ENCODE results near the gene SRGAP3. TPM values are rescaled to one million over a fixed set of nuclear protein-coding genes. Genes with fewer than 3 reads are reported as not detected.

Gene SRGAP3
- total RNA-seq, 1 experiment from 2014 or later: 7.6 TPM

- in situ Hi-C loops (cut with HindIII; ENCODE audit: low pct_unique_long_range_greater_than_20kb, low sequenced_read_pairs): no loop called here
- DNase-seq (ENCODE audit: low read depth): no peak
Observed at GRCh38 chr3:9167222-9167621, 82.2 kb downstream of the SRGAP3 start.

- in situ Hi-C loops (cut with HindIII; ENCODE audit: low pct_unique_long_range_greater_than_20kb, low sequenced_read_pairs): no loop called here
- DNase-seq (ENCODE audit: low read depth): no peak
Observed at GRCh38 chr3:9165421-9165820, 84.0 kb downstream of the SRGAP3 start.

- in situ Hi-C loops (cut with HindIII; ENCODE audit: low pct_unique_long_range_greater_than_20kb, low sequenced_read_pairs): no loop called here
- no peak for DNase-seq (ENCODE audit: low read depth)
Observed at GRCh38 chr3:9163289-9163688, 86.2 kb downstream of the SRGAP3 start.

- in situ Hi-C loops (cut with HindIII; ENCODE audit: low pct_unique_long_range_greater_than_20kb, low sequenced_read_pairs): no loop called here
- DNase-seq (ENCODE audit: low read depth): no peak
Observed at GRCh38 chr3:9161811-9162210, 87.6 kb downstream of the SRGAP3 start.

- in situ Hi-C loops (cut with HindIII; ENCODE audit: low pct_unique_long_range_greater_than_20kb, low sequenced_read_pairs): no loop called here
Observed at GRCh38 chr3:9161298-9161697, 88.1 kb downstream of the SRGAP3 start.

GRCh38 chr3:9158865-9159630 is 90.4 kb downstream of the SRGAP3 start:
- no peak for DNase-seq (ENCODE audit: low read depth)
- in situ Hi-C loops (cut with HindIII; ENCODE audit: low pct_unique_long_range_greater_than_20kb, low sequenced_read_pairs): no loop called here

More at GRCh38 chr3:9161298-9161697, 88.1 kb downstream of the SRGAP3 start:
- no peak for DNase-seq (ENCODE audit: low read depth)

GRCh38 chr3:9157651-9158362 is 91.6 kb downstream of the SRGAP3 start:
- DNase-seq (ENCODE audit: low read depth): no peak
- in situ Hi-C loops (cut with HindIII; ENCODE audit: low pct_unique_long_range_greater_than_20kb, low sequenced_read_pairs): no loop called here

- in situ Hi-C loops (cut with HindIII; ENCODE audit: low pct_unique_long_range_greater_than_20kb, low sequenced_read_pairs): no loop called here
Observed at GRCh38 chr3:9156604-9157003, 92.8 kb downstream of the SRGAP3 start.

GRCh38 chr3:9155028-9155427 is 94.4 kb downstream of the SRGAP3 start:
- DNase-seq (ENCODE audit: low read depth): no peak
- in situ Hi-C loops (cut with HindIII; ENCODE audit: low pct_unique_long_range_greater_than_20kb, low sequenced_read_pairs): no loop called here

More at GRCh38 chr3:9156604-9157003, 92.8 kb downstream of the SRGAP3 start:
- DNase-seq (ENCODE audit: low read depth): no peak

GRCh38 chr3:9153904-9154619 is 95.4 kb downstream of the SRGAP3 start:
- no peak for DNase-seq (ENCODE audit: low read depth)
- in situ Hi-C loops (cut with HindIII; ENCODE audit: low pct_unique_long_range_greater_than_20kb, low sequenced_read_pairs): no loop called here

GRCh38 chr3:9151240-9151639 is 98.2 kb downstream of the SRGAP3 start:
- in situ Hi-C loops (cut with HindIII; ENCODE audit: low pct_unique_long_range_greater_than_20kb, low sequenced_read_pairs): no loop called here
- peak; percentile 61 for DNase-seq (ENCODE audit: low read depth)

GRCh38 chr3:9149566-9149965 is 99.9 kb downstream of the SRGAP3 start:
- in situ Hi-C loops (cut with HindIII; ENCODE audit: low pct_unique_long_range_greater_than_20kb, low sequenced_read_pairs): no loop called here

GRCh38 chr3:9147896-9148266 is 101.6 kb downstream of the SRGAP3 start:
- no peak for DNase-seq (ENCODE audit: low read depth)
- in situ Hi-C loops (cut with HindIII; ENCODE audit: low pct_unique_long_range_greater_than_20kb, low sequenced_read_pairs): no loop called here

More at GRCh38 chr3:9149566-9149965, 99.9 kb downstream of the SRGAP3 start:
- DNase-seq (ENCODE audit: low read depth): peak; percentile 63

- in situ Hi-C loops (cut with HindIII; ENCODE audit: low pct_unique_long_range_greater_than_20kb, low sequenced_read_pairs): no loop called here
- DNase-seq (ENCODE audit: low read depth): peak; percentile 86
Observed at GRCh38 chr3:9147215-9147895, 102.1 kb downstream of the SRGAP3 start.

GRCh38 chr3:9146367-9147071 is 102.9 kb downstream of the SRGAP3 start:
- no peak for DNase-seq (ENCODE audit: low read depth)
- in situ Hi-C loops (cut with HindIII; ENCODE audit: low pct_unique_long_range_greater_than_20kb, low sequenced_read_pairs): no loop called here

- no peak for DNase-seq (ENCODE audit: low read depth)
- in situ Hi-C loops (cut with HindIII; ENCODE audit: low pct_unique_long_range_greater_than_20kb, low sequenced_read_pairs): no loop called here
Observed at GRCh38 chr3:9143184-9143583, 106.3 kb downstream of the SRGAP3 start.

GRCh38 chr3:9142362-9142761 is 107.1 kb downstream of the SRGAP3 start:
- in situ Hi-C loops (cut with HindIII; ENCODE audit: low pct_unique_long_range_greater_than_20kb, low sequenced_read_pairs): no loop called here
- DNase-seq (ENCODE audit: low read depth): peak; percentile 30

- in situ Hi-C loops (cut with HindIII; ENCODE audit: low pct_unique_long_range_greater_than_20kb, low sequenced_read_pairs): no loop called here
- no peak for DNase-seq (ENCODE audit: low read depth)
Observed at GRCh38 chr3:9141928-9142289, 107.5 kb downstream of the SRGAP3 start.

Measured in Caki2 (cell line).